Inflammatory macrophage treated with lipopolysaccharide for 1 hour (primary cell): ENCODE data around the gene RABIF.
"Not testable (repeated sequence)": the region's sequence is repeated elsewhere in the genome, so short reads cannot be mapped to it uniquely, and the experiment has no call there.

Experiments used
- DNase-seq, 2 donors: peaks; one replicate each; pipeline ENCODE4 v3.0.0-alpha.2; 2020 to 2022

RABIF gene

GRCh38 chr1:202888531-202889360, at the start of gene RABIF:
Gene RABIF, minus strand, starts transcription at chr1:202889149. Its CDS starts 51 bp downstream, at chr1:202889098.
- peak; percentile 93 to 98 for DNase-seq

- DNase-seq, result no peak
Observed at GRCh38 chr1:202938287-202938925, 49.5 kb upstream of the RABIF start.

GRCh38 chr1:202936409-202936808, 47.5 kb upstream of the RABIF start:
- DNase-seq, result not testable (repeated sequence)

GRCh38 chr1:202935844-202936243, 46.9 kb upstream of the RABIF start:
- DNase-seq, result peak in 1 of 2 donors; percentile 39

GRCh38 chr1:202934755-202935154, 45.8 kb upstream of the RABIF start:
- no peak for DNase-seq

- DNase-seq, result no peak
Observed at GRCh38 chr1:202932476-202932875, 43.5 kb upstream of the RABIF start.

- peak; percentile 89 to 93 for DNase-seq
Observed at GRCh38 chr1:202926581-202927491, 37.9 kb upstream of the RABIF start, which contains the start of gene KLHL12. Gene KLHL12, minus strand, starts transcription at chr1:202927234. Its CDS starts 2,072 bp downstream, at chr1:202925162.

GRCh38 chr1:202923533-202923932, 34.6 kb upstream of the RABIF start:
- no peak for DNase-seq

GRCh38 chr1:202919615-202920014, 30.7 kb upstream of the RABIF start:
- DNase-seq, result no peak

- DNase-seq, result no peak
Observed at GRCh38 chr1:202915146-202915545, 26.2 kb upstream of the RABIF start.

GRCh38 chr1:202912476-202912875, 23.5 kb upstream of the RABIF start:
- DNase-seq, result not testable (repeated sequence)

- no peak for DNase-seq
Observed at GRCh38 chr1:202909494-202909893, 20.5 kb upstream of the RABIF start.

- no peak for DNase-seq
Observed at GRCh38 chr1:202908998-202909397, 20.0 kb upstream of the RABIF start.

GRCh38 chr1:202905331-202905730, 16.4 kb upstream of the RABIF start:
- no peak for DNase-seq

GRCh38 chr1:202903808-202904207, 14.9 kb upstream of the RABIF start:
- not testable (repeated sequence) for DNase-seq

GRCh38 chr1:202901555-202901954, 12.6 kb upstream of the RABIF start:
- DNase-seq, result no peak

GRCh38 chr1:202892501-202892900, 3.6 kb upstream of the RABIF start:
- DNase-seq, result no peak

- no peak for DNase-seq
Observed at GRCh38 chr1:202890392-202890791, 1.4 kb upstream of the RABIF start.

- DNase-seq, result peak; percentile 21 to 40
Observed at GRCh38 chr1:202888221-202888530, 773 bp downstream of the RABIF start.

GRCh38 chr1:202880961-202881460, 7.9 kb downstream of the RABIF start:
- DNase-seq, result no peak

- no peak for DNase-seq
Observed at GRCh38 chr1:202880062-202880461, 8.9 kb downstream of the RABIF start.

- no peak for DNase-seq
Observed at GRCh38 chr1:202879128-202879527, 9.8 kb downstream of the RABIF start.

- DNase-seq, result no peak
Observed at GRCh38 chr1:202873026-202873425, 15.9 kb downstream of the RABIF start.
